Hepatocyte (in vitro differentiated cells): ENCODE measurements around the gene OCIAD1. TPM values are rescaled to one million over a fixed set of nuclear protein-coding genes. Genes with fewer than 3 reads are reported as not detected.

Experiments
- DNase-seq: peaks from one replicate; pipeline ENCODE4 v3.0.0-alpha.2; 2016; ENCODE audit warnings: low spot score
- H2AFZ ChIP-seq: fragments of 200-600 bp; sonication (generic); 2 replicates; pipeline ENCODE4 v1.6.0; 2016; ENCODE audit warnings: antibody characterized with exemption, mild to moderate bottlenecking
- H3K27ac ChIP-seq: fragments of 200-600 bp; sonication (generic); 2 replicates; pipeline ENCODE4 v1.5.1; 2016; ENCODE audit warnings: mild to moderate bottlenecking
- H3K27me3 ChIP-seq: fragments of 200-600 bp; sonication (generic); 2 replicates; pipeline ENCODE4 v1.6.1; 2016
- H3K36me3 ChIP-seq: fragments of 200-600 bp; sonication (generic); replicated peaks from 2 replicates; pipeline ENCODE4 v1.5.1; 2016; ENCODE audit warnings: low read depth; ENCODE audit not compliant: insufficient read depth
- H3K4me1 ChIP-seq: fragments of 200-600 bp; sonication (generic); 2 replicates; pipeline ENCODE4 v1.5.1; 2016; ENCODE audit warnings: mild to moderate bottlenecking, moderate library complexity; ENCODE audit not compliant: insufficient read depth
- H3K4me2 ChIP-seq: fragments of 200-600 bp; sonication (generic); 2 replicates; pipeline ENCODE4 v1.6.0; 2016
- H3K4me3 ChIP-seq: fragments of 200-600 bp; sonication (generic); 2 replicates; pipeline ENCODE4 v1.5.1; 2016; ENCODE audit warnings: mild to moderate bottlenecking
- H3K79me2 ChIP-seq: fragments of 200-600 bp; sonication (generic); 2 replicates; pipeline ENCODE4 v1.6.0; 2017; ENCODE audit warnings: mild to moderate bottlenecking
- H3K9me2 ChIP-seq: fragments of 200-600 bp; sonication (generic); replicated peaks from 2 replicates; pipeline ENCODE4 v1.6.0; 2017; ENCODE audit warnings: mild to moderate bottlenecking; ENCODE audit not compliant: insufficient read depth
- H3K9me3 ChIP-seq: fragments of 200-600 bp; sonication (generic); 2 replicates; pipeline ENCODE4 v1.5.1; 2016; ENCODE audit warnings: low read depth, mild to moderate bottlenecking
- H4K20me1 ChIP-seq: fragments of 200-600 bp; sonication (generic); 2 replicates; pipeline ENCODE4 v1.6.0; 2016; ENCODE audit warnings: mild to moderate bottlenecking; ENCODE audit not compliant: insufficient read depth, poor library complexity, severe bottlenecking
- EZH2 ChIP-seq: fragments of 200-600 bp; sonication (generic); IDR thresholded peaks from 2 replicates; pipeline ENCODE4 v1.6.1; 2016; ENCODE audit warnings: antibody characterized with exemption, mild to moderate bottlenecking, borderline replicate concordance
- EZH2phosphoT487 ChIP-seq: fragments of 200-600 bp; sonication (generic); IDR thresholded peaks from one replicate; pipeline ENCODE4 v1.6.1; 2018; ENCODE audit warnings: antibody characterized with exemption, mild to moderate bottlenecking, low read depth, moderate library complexity; ENCODE audit not compliant: unreplicated experiment, severe bottlenecking
- WGBS: methylation state at CpG from one replicate; pipeline ENCODE4 v1.1.6; 2016; ENCODE audit warnings: low lambda C conversion rate; ENCODE audit errors: missing lambda C conversion rate; 5-methylcytosine and 5-hydroxymethylcytosine counted together
- polyA plus RNA-seq: library from polyadenylated mRNA; unstranded; fragments of >200 nt; fragmentation: Nextera tagmentation; extraction: Ambion mirVana; gene quantifications from 2 replicates; pipeline ENCODE4 v1.2.1, GENCODE V29; 2016
- total RNA-seq: library from RNA; depleted of rRNA; stranded (reverse); fragments of >200 nt; gene quantifications from 2 replicates; pipeline ENCODE4 v1.2.3, GENCODE V29; 2014
- TF ChIP-seq, protein P1 (sequence below): fragments of 200-600 bp; sonication (generic); IDR thresholded peaks from 2 replicates; pipeline ENCODE4 v1.5.1; 2016; ENCODE audit warnings: antibody characterized with exemption, mild to moderate bottlenecking; ENCODE audit not compliant: poor library complexity

OCIAD1 gene, protein sequence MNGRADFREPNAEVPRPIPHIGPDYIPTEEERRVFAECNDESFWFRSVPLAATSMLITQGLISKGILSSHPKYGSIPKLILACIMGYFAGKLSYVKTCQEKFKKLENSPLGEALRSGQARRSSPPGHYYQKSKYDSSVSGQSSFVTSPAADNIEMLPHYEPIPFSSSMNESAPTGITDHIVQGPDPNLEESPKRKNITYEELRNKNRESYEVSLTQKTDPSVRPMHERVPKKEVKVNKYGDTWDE
- total RNA-seq (193 and 233 TPM in 2 replicates), polyA plus RNA-seq (201 and 207 TPM in 2 replicates)

DNA sequence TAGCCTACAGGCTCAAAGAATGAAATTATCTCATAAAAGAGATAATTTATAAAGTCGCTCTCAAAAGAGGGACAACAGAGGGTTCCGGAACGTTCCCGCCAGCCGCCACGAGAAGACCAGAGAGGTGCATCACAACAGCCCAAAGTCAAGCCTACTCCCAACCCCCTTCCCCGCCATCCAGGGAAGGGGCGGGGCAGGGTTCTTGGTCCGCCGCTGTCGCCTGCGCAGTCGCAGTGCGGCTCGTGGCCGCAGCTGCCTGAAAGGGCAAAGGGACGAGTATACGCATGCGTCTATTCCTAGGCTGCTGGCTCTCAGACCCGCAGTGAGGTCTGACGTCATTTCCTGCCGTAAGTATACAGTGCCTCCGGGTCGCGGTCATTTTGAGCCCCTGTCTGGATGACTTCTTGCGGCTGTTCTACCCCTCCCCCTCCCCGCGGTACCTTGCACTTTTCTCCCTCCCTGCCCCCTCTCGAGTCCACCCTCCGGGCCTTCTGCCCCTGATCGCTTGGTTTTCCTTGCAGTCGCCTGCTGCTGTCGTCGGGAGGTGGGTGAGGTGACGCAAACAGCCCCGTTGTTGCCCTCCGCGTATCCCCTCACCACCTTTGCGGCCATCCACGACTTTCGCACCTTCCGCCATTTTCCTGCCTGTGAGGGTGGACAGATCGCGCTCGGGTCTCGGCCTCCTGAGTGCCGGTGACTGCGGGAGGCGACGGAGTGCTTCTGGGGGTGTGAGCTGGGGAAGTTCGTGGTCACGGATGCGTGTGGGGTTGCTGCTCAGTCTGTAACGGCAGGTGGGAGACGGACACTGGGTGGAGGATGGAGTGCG, at the start of gene OCIAD1:
TSS of gene OCIAD1 (plus strand) at position 383 of the 826 bp plus-strand sequence. CDS start 1,537 bp downstream, outside the sequence.
- Histone ChIP-seq H3K4me2 (peak within 1 kb of the TSS; percentile 78), H3K9me3 (no peaks in the 10 kb centered on the region), H3K4me1 (peaks cover 13% of the 10 kb centered on the region), H3K79me2 (peaks cover 48% of the 10 kb centered on the region), H3K27me3 (no peaks in the 10 kb centered on the region), H2AFZ (peak within 1 kb of the TSS; percentile 84), H4K20me1 (peaks cover 7% of the 10 kb centered on the region), H3K9me2 (no peaks in the 10 kb centered on the region), H3K27ac (peak within 1 kb of the TSS; percentile 97), H3K4me3 (peak within 1 kb of the TSS; percentile 73), H3K36me3 (no peaks in the 10 kb centered on the region)
- TF ChIP-seq, protein P1, sequence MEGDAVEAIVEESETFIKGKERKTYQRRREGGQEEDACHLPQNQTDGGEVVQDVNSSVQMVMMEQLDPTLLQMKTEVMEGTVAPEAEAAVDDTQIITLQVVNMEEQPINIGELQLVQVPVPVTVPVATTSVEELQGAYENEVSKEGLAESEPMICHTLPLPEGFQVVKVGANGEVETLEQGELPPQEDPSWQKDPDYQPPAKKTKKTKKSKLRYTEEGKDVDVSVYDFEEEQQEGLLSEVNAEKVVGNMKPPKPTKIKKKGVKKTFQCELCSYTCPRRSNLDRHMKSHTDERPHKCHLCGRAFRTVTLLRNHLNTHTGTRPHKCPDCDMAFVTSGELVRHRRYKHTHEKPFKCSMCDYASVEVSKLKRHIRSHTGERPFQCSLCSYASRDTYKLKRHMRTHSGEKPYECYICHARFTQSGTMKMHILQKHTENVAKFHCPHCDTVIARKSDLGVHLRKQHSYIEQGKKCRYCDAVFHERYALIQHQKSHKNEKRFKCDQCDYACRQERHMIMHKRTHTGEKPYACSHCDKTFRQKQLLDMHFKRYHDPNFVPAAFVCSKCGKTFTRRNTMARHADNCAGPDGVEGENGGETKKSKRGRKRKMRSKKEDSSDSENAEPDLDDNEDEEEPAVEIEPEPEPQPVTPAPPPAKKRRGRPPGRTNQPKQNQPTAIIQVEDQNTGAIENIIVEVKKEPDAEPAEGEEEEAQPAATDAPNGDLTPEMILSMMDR: no peak
- TF ChIP-seq EZH2phosphoT487: no peak
- no peak for TF ChIP-seq EZH2
- DNase-seq: peak; percentile 100
- WGBS: 2% methylated on average over 48 of the region's 56 CpGs

DNA sequence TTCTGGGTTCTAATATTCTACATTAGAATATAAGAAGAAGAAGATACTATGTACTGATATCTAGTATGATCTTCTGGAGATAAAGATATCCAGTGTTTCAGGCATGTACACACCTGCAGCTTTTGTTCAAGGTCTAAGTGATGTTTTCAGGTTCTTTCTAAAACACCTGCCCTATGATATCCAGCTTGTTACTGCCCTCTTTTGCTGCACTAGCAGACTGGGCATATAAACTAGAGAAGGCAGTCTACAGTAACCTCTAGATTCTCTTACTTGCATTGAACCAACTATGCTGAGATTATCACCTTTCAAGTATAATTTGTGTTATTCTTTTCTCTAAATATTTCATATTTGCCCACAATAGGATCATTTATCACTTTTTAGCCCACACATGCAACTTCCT, 48.9 kb upstream of the OCIAD1 start:
- no peak for DNase-seq
- Histone ChIP-seq H3K27me3 (no peaks in the 10 kb centered on the region), H3K4me2 (no peak overlapping the region), H3K4me1 (peaks cover 16% of the 10 kb centered on the region), H3K9me2 (no peaks in the 10 kb centered on the region), H3K36me3 (no peaks in the 10 kb centered on the region), H4K20me1 (peaks cover 17% of the 10 kb centered on the region), H2AFZ (peak overlapping the region; percentile 67), H3K79me2 (peaks cover 22% of the 10 kb centered on the region), H3K9me3 (no peaks in the 10 kb centered on the region), H3K4me3 (no peak overlapping the region), H3K27ac (no peak overlapping the region)
- TF ChIP-seq, protein P1: no peak
- TF ChIP-seq EZH2phosphoT487 (no peak), EZH2 (no peak)

DNA sequence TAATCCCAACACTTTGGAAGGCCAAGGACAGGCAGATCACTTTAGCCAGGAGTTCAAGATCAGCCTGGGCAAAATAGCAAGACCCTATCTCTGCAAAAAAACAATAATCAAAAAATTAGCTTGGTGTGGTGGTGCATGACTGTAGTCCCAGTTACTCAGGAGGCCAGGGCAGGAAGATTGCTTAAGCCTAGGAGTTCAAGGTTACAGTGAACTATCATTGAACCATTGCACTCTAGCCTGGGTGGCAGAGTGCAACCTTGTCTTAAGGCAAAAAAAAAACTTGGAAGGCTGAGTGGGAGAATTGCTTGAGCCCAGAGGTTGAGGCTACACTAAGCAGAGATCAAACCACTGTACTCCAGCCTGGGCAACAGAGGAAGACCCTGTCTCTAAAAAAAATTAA, 45.6 kb upstream of the OCIAD1 start:
- Histone ChIP-seq H3K79me2 (no peaks in the 10 kb centered on the region), H3K9me3 (no peaks in the 10 kb centered on the region), H3K36me3 (no peaks in the 10 kb centered on the region), H3K4me2 (no peak overlapping the region), H3K4me1 (peaks cover 3% of the 10 kb centered on the region), H4K20me1 (no peaks in the 10 kb centered on the region), H3K9me2 (no peaks in the 10 kb centered on the region), H3K27ac (no peak overlapping the region), H3K27me3 (no peaks in the 10 kb centered on the region), H3K4me3 (no peak overlapping the region), H2AFZ (no peak overlapping the region)
- no peak for DNase-seq
- TF ChIP-seq EZH2: no peak

DNA sequence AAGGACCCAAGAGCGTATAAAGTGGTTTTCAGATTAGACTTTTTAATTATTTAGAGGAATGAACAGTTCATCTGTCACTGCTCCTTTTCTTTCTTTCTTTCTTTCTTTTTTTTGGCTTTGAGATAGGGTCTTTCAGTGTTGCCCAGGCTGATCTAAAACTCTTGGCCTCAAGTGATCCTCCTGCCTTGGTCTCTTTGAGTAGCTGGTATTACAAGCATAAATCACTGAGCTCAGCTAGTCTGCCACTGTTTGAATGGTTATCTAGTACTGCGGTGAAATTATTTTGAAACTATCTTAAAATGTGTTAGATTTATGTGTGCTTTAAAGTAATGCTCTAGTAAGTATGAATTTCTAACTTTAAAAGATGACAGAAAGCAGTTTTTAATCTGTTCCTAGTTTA, 44.3 kb upstream of the OCIAD1 start:
- no peak for DNase-seq
- 89% methylated on average over 2 of the region's 2 CpGs for WGBS
- no peaks in the 10 kb centered on the region for H3K79me2 ChIP-seq
- H3K27ac ChIP-seq: no peak overlapping the region
- no peaks in the 10 kb centered on the region for H3K9me2 ChIP-seq
- no peak overlapping the region for H3K4me3 ChIP-seq
- H3K4me1 ChIP-seq: no peaks in the 10 kb centered on the region
- TF ChIP-seq, protein P1: no peak
- no peak for TF ChIP-seq EZH2
- no peak for TF ChIP-seq EZH2phosphoT487
- H4K20me1 ChIP-seq: no peaks in the 10 kb centered on the region
- no peaks in the 10 kb centered on the region for H3K9me3 ChIP-seq
- no peak overlapping the region for H2AFZ ChIP-seq
- no peaks in the 10 kb centered on the region for H3K27me3 ChIP-seq
- no peaks in the 10 kb centered on the region for H3K36me3 ChIP-seq
- H3K4me2 ChIP-seq: no peak overlapping the region
